ENCODE results near the gene IFI35.

GRCh38 chr17:43021741-43022512 lies 15.3 kb downstream of the IFI35 start, which contains the start of gene VAT1:
- TF ChIP-seq CTCF (IDR thresholded peaks at IDR 0.05) (peak in 1 of 6 experiments; percentile 7), POLR2A (IDR thresholded peaks at IDR 0.05) (peak in 1 of 2 donors; percentile 59)
